ENCODE data around the gene SULT1A3.

DNA sequence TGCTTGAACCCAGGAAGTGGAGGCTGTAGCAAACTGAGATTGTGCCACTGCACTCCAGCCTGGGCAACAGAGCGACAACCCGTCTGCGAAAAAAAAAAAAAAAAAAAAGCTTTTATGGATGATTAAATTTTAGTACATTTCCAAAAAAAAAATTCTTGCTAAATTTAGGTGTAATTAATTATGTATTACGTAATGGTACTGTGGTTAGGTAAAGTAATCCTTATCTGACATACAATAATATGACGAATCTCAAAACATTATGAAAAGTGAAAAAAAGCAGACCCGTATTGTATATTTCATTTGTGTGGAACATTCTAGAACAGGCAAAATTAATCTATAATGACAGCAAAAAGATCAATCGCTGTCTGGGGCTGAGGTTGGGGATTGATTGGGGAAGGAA is 26.0 kb upstream of the SULT1A3 start:
- TF ChIP-seq, protein P1, sequence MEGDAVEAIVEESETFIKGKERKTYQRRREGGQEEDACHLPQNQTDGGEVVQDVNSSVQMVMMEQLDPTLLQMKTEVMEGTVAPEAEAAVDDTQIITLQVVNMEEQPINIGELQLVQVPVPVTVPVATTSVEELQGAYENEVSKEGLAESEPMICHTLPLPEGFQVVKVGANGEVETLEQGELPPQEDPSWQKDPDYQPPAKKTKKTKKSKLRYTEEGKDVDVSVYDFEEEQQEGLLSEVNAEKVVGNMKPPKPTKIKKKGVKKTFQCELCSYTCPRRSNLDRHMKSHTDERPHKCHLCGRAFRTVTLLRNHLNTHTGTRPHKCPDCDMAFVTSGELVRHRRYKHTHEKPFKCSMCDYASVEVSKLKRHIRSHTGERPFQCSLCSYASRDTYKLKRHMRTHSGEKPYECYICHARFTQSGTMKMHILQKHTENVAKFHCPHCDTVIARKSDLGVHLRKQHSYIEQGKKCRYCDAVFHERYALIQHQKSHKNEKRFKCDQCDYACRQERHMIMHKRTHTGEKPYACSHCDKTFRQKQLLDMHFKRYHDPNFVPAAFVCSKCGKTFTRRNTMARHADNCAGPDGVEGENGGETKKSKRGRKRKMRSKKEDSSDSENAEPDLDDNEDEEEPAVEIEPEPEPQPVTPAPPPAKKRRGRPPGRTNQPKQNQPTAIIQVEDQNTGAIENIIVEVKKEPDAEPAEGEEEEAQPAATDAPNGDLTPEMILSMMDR (IDR thresholded peaks at IDR 0.05): no peak
- TF ChIP-seq POLR2A (IDR thresholded peaks at IDR 0.05): no peak

Data from uterus (tissue), 2 donors.